D721Med (cell line): ENCODE data around the gene APLP1.

Experiments
- DNase-seq: peaks from one replicate; pipeline ENCODE4 v3.0.0; 2011; ENCODE audit warnings: low spot score; ENCODE audit not compliant: insufficient read length
- FAIRE-seq: peaks from 2 replicates; lab custom pipeline; 2011; peaks lifted over from hg19 to GRCh38; lab: Jason Lieb, UNC
- CTCF ChIP-seq: IDR thresholded peaks from 2 replicates; pipeline ENCODE4 v1.5.1; 2012; ENCODE audit warnings: mild to moderate bottlenecking, control low read depth; ENCODE audit not compliant: insufficient read depth; ENCODE audit errors: missing control alignments

Gene APLP1

GRCh38 chr19:35856546-35857149, 11.7 kb upstream of the APLP1 start, which contains the start of gene KIRREL2:
KIRREL2 (plus strand) TSS chr19:35856911; CDS start chr19:35857120, 209 bp downstream.
- DNase-seq: peak; percentile 68
- TF ChIP-seq CTCF: no peak
- FAIRE-seq: no peak

- DNase-seq: no peak
- no peak for TF ChIP-seq CTCF
- FAIRE-seq: no peak
These were observed 10.1 kb upstream of the APLP1 start for GRCh38 chr19:35858311-35858710.

- no peak for FAIRE-seq
- TF ChIP-seq CTCF: no peak
- DNase-seq: no peak
These were observed 9.0 kb upstream of the APLP1 start for GRCh38 chr19:35859414-35859813.

- DNase-seq: no peak
- no peak for FAIRE-seq
- no peak for TF ChIP-seq CTCF
These were observed 7.9 kb upstream of the APLP1 start for GRCh38 chr19:35860436-35860817.

GRCh38 chr19:35860818-35861639, 7.3 kb upstream of the APLP1 start:
- no peak for FAIRE-seq
- TF ChIP-seq CTCF: no peak
- DNase-seq: no peak

- TF ChIP-seq CTCF: no peak
- FAIRE-seq: no peak
- no peak for DNase-seq
These were observed 6.7 kb upstream of the APLP1 start for GRCh38 chr19:35861640-35862160.
